OCI-LY3 (cell line): ENCODE data around the gene HEXD.
"Not testable (repeated sequence)": the region's sequence is repeated elsewhere in the genome, so short reads cannot be mapped to it uniquely, and the experiment has no call there.

Source experiments
- H2AFZ ChIP-seq: fragments of 200-600, 300-600 bp; shearing (Covaris generic); 2 replicates; pipeline ENCODE4 v1.6.0; 2014; ENCODE audit warnings: antibody characterized with exemption, low read depth, low read length
- H3K27ac ChIP-seq: fragments of 200-600, 300-600 bp; sonication (generic); 2 replicates; pipeline ENCODE4 v1.5.1; 2014; ENCODE audit warnings: mild to moderate bottlenecking, low read length, moderate library complexity, mixed read lengths
- H3K27me3 ChIP-seq: fragments of 200-600, 300-600 bp; sonication (generic); 2 replicates; pipeline ENCODE4 v1.6.1; 2014; ENCODE audit warnings: low read depth, low read length, mixed read lengths
- H3K36me3 ChIP-seq: fragments of 200-600, 300-600 bp; sonication (generic); replicated peaks from 2 replicates; pipeline ENCODE3; 2014; ENCODE audit warnings: low read depth, low read length, mixed read lengths
- H3K4me1 ChIP-seq: fragments of 300-600, 200-600 bp; sonication (generic); 2 replicates; pipeline ENCODE4 v1.6.1; 2014; ENCODE audit warnings: low read length, mixed read lengths
- H3K4me2 ChIP-seq: fragments of 200-600, 300-600 bp; sonication (generic); 2 replicates; pipeline ENCODE4 v1.6.1; 2014; ENCODE audit warnings: low read length, mixed read lengths
- H3K4me3 ChIP-seq: fragments of 300-600, 200-600 bp; sonication (generic); 2 replicates; pipeline ENCODE4 v1.5.1; 2014; ENCODE audit warnings: antibody characterized with exemption, mild to moderate bottlenecking, low read length, moderate library complexity
- H3K79me2 ChIP-seq: fragments of 300-600, 200-600 bp; shearing (Covaris generic); 2 replicates; pipeline ENCODE4 v1.6.1; 2014; ENCODE audit warnings: mild to moderate bottlenecking, low read length, mixed read lengths
- H3K9ac ChIP-seq: fragments of 300-600, 200-600 bp; shearing (Covaris generic); 2 replicates; pipeline ENCODE4 v1.6.0; 2014; ENCODE audit warnings: mild to moderate bottlenecking, low read length, moderate library complexity
- H3K9me3 ChIP-seq: fragments of 200-600, 300-600 bp; shearing (Covaris generic); 2 replicates; pipeline ENCODE4 v1.6.1; 2014; ENCODE audit warnings: low read length, mixed read lengths; ENCODE audit not compliant: insufficient read depth
- H4K20me1 ChIP-seq: fragments of 200-600, 300-600 bp; sonication (generic); 2 replicates; pipeline ENCODE4 v1.6.1; 2016; ENCODE audit warnings: low read length, mixed read lengths; ENCODE audit not compliant: insufficient read depth
- EZH2phosphoT487 ChIP-seq: fragments of 200-600 bp; shearing (Covaris generic); IDR thresholded peaks from 2 replicates; pipeline ENCODE4 v1.6.1; 2018; ENCODE audit warnings: antibody characterized with exemption, mixed run types, low read depth
- TF ChIP-seq, protein P1 (sequence below): fragments of 200-600, 300-600 bp; sonication (generic); IDR thresholded peaks from 2 replicates; pipeline ENCODE4 v1.5.1; 2014; ENCODE audit warnings: antibody characterized with exemption, low read length, low read depth

The HEXD gene

GRCh38 chr17:82408288-82408937, 9.7 kb upstream of the HEXD start:
- no peaks in the 10 kb centered on the region for H3K79me2 ChIP-seq
- no peak overlapping the region for H3K27ac ChIP-seq
- no peak overlapping the region for H2AFZ ChIP-seq
- no peaks in the 10 kb centered on the region for H4K20me1 ChIP-seq
- H3K27me3 ChIP-seq = no peaks in the 10 kb centered on the region
- no peak overlapping the region for H3K4me2 ChIP-seq
- H3K4me1 ChIP-seq = peaks cover 7% of the 10 kb centered on the region
- no peaks in the 10 kb centered on the region for H3K9me3 ChIP-seq
- H3K9ac ChIP-seq = no peak overlapping the region
- peaks cover 5% of the 10 kb centered on the region for H3K36me3 ChIP-seq
- H3K4me3 ChIP-seq = no peak overlapping the region
- TF ChIP-seq EZH2phosphoT487 = no peak
- TF ChIP-seq, protein P1, sequence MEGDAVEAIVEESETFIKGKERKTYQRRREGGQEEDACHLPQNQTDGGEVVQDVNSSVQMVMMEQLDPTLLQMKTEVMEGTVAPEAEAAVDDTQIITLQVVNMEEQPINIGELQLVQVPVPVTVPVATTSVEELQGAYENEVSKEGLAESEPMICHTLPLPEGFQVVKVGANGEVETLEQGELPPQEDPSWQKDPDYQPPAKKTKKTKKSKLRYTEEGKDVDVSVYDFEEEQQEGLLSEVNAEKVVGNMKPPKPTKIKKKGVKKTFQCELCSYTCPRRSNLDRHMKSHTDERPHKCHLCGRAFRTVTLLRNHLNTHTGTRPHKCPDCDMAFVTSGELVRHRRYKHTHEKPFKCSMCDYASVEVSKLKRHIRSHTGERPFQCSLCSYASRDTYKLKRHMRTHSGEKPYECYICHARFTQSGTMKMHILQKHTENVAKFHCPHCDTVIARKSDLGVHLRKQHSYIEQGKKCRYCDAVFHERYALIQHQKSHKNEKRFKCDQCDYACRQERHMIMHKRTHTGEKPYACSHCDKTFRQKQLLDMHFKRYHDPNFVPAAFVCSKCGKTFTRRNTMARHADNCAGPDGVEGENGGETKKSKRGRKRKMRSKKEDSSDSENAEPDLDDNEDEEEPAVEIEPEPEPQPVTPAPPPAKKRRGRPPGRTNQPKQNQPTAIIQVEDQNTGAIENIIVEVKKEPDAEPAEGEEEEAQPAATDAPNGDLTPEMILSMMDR = no peak

- Histone ChIP-seq H3K4me2 (no peak overlapping the region), H4K20me1 (no peaks in the 10 kb centered on the region), H3K4me3 (no peak overlapping the region), H3K27ac (no peak overlapping the region), H3K9ac (no peak overlapping the region), H3K27me3 (no peaks in the 10 kb centered on the region), H3K4me1 (0 out of 2 replicates have a peak, but pooled peaks cover 5% of the 10 kb centered on the region), H2AFZ (no peak overlapping the region), H3K9me3 (no peaks in the 10 kb centered on the region), H3K79me2 (no peaks in the 10 kb centered on the region), H3K36me3 (peaks cover under 1% of the 10 kb centered on the region)
- no peak for TF ChIP-seq EZH2phosphoT487
- TF ChIP-seq, protein P1 = no peak
These were observed 9.2 kb upstream of the HEXD start for GRCh38 chr17:82408938-82409318.

- no peak for TF ChIP-seq EZH2phosphoT487
- TF ChIP-seq, protein P1 = no peak
- Histone ChIP-seq H3K9ac (no peak overlapping the region), H3K27ac (no peak overlapping the region), H3K4me1 (0 out of 2 replicates have a peak, but pooled peaks cover 5% of the 10 kb centered on the region), H3K27me3 (no peaks in the 10 kb centered on the region), H3K79me2 (no peaks in the 10 kb centered on the region), H3K9me3 (no peaks in the 10 kb centered on the region), H3K4me3 (no peak overlapping the region), H3K36me3 (no peaks in the 10 kb centered on the region), H2AFZ (no peak overlapping the region), H4K20me1 (peaks cover 4% of the 10 kb centered on the region), H3K4me2 (no peak overlapping the region)
These were observed 8.0 kb upstream of the HEXD start for GRCh38 chr17:82410014-82410716.

GRCh38 chr17:82411396-82412053, 6.6 kb upstream of the HEXD start:
- no peaks in the 10 kb centered on the region for H3K79me2 ChIP-seq
- no peak overlapping the region for H3K9ac ChIP-seq
- no peak overlapping the region for H3K4me2 ChIP-seq
- H3K36me3 ChIP-seq = no peaks in the 10 kb centered on the region
- TF ChIP-seq, protein P1 = no peak
- TF ChIP-seq EZH2phosphoT487 = no peak
- no peaks in the 10 kb centered on the region for H3K27me3 ChIP-seq
- H2AFZ ChIP-seq = no peak overlapping the region
- H3K27ac ChIP-seq = no peak overlapping the region
- H3K4me3 ChIP-seq = no peak overlapping the region
- 0 out of 2 replicates have a peak, but pooled peaks cover 5% of the 10 kb centered on the region for H3K4me1 ChIP-seq
- peaks cover 10% of the 10 kb centered on the region for H4K20me1 ChIP-seq
- H3K9me3 ChIP-seq = no peaks in the 10 kb centered on the region

DNA sequence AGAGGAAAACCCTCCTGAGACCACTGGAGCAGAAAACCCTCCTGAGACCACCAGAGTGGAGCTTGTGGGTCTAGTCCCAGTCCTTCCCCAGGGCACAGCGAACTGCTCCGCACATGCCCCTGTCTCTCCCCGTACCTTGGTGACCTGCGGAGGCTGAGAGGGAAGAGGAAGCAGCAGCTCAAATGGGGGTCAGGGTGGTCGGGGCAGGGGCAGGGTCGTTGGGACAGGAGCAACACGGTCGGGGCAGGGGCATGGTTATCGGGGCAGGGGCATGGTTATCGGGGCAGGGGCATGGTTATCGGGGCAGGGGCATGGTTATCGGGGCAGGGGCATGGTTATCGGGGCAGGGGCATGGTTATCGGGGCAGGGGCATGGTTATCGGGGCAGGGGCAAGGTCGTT, 6.1 kb upstream of the HEXD start:
- H3K4me2 ChIP-seq = not testable (repeated sequence)

More for the DNA sequence above, 6.1 kb upstream of the HEXD start:
- H3K9me3 ChIP-seq, H3K4me1 ChIP-seq, H3K9ac ChIP-seq, H3K36me3 ChIP-seq, H4K20me1 ChIP-seq, H2AFZ ChIP-seq, H3K4me3 ChIP-seq, H3K79me2 ChIP-seq, H3K27ac ChIP-seq, H3K27me3 ChIP-seq: not testable (repeated sequence)
